Adrenal gland (tissue), 12 donors: ENCODE data around the gene HDAC4. TPM values are rescaled to one million over a fixed set of nuclear protein-coding genes. Genes with fewer than 3 reads are reported as not detected.
A peak's percentile ranks its signal among the peaks of the same experiment; 100 is the strongest.

Experiments
- DNase-seq, 7 donors: peaks; one replicate each; pipeline ENCODE4 v3.0.0-alpha.2; 2019 to 2020
- H3K27ac ChIP-seq, 5 donors: fragments of 200-600 bp; sonication (generic) in 4 of 5; 1 replicate in 3 of 5; 2 replicates in 2 of 5; pipeline versions ENCODE4 v1.5.1 to v1.8.0; 2016 to 2020; ENCODE audit warnings: mild to moderate bottlenecking in 1 of 5
- H3K27me3 ChIP-seq: fragments of 200-600 bp; 2 replicates; pipeline ENCODE4 v1.8.0; 2021
- H3K36me3 ChIP-seq, 2 donors: fragments of 200-600 bp; replicated peaks in 1 of 2; 1 replicate in 1 of 2; 2 replicates in 1 of 2; pipeline versions ENCODE4 v1.5.1 to v1.8.0; 2018 to 2022
- H3K4me1 ChIP-seq, 2 donors: fragments of 200-600 bp; replicated peaks in 1 of 2; 1 replicate in 1 of 2; 2 replicates in 1 of 2; pipeline versions ENCODE4 v1.5.1 to v1.8.0; 2018 to 2021
- H3K4me3 ChIP-seq, 4 donors: fragments of 200-600 bp; sonication (generic) in 3 of 4; one replicate each; pipeline ENCODE4 v1.5.1; 2016 to 2018
- H3K9me3 ChIP-seq, 3 donors: fragments of 200-600 bp; sonication (generic) in 1 of 3; replicated peaks in 1 of 3; 1 replicate in 2 of 3; 2 replicates in 1 of 3; pipeline versions ENCODE4 v1.5.1 to v1.8.0; 2016 to 2021
- POLR2A ChIP-seq, 2 donors: fragments of 450-650 bp; IDR thresholded peaks; one replicate each; pipeline ENCODE4 v1.6.1; 2017; ENCODE audit warnings: antibody characterized with exemption in 2 of 2, mild to moderate bottlenecking in 2 of 2, moderate library complexity in 1 of 2
- WGBS, 4 donors: extraction: QIAGEN DNeasy Blood & Tissue Kit in 2 of 4; methylation state at CpG; one replicate each; pipeline versions ENCODE4 v1.1.5 to v1.1.7; 2013 to 2017; 5-methylcytosine and 5-hydroxymethylcytosine counted together
- intact Hi-C, 2 donors: fragments of 100-400 bp; cut with DNase I; formaldehyde crosslinking; loops; one replicate each; pipeline versions ENCODE4 v1.14.1 to v1.15.0; 2022 to 2023
- polyA plus RNA-seq, 3 donors: library from polyadenylated mRNA; stranded (reverse); fragments of 200-250 nt in 2 of 3; fragments of 350-450 nt in 1 of 3; fragmentation: Illumina TruSeq in 1 of 3; extraction: RNeasy Lipid Tissue Mini Kit (QIAGEN cat#74804) in 1 of 3; gene quantifications; one replicate each; pipeline ENCODE4 v1.2.3, GENCODE V29; 2013 to 2014
- total RNA-seq, 9 donors: library from RNA; depleted of rRNA in 4 of 9; stranded (reverse); fragments of >200 nt in 4 of 9; fragments of 120-200 nt in 1 of 9; fragmentation: NEBNext Ultra II Directional in 1 of 9; extraction: Animal tissue kit (Norgen Biotek cat#: 25700) in 1 of 9; gene quantifications; one replicate each; pipeline versions ENCODE4 v1.1.0 to v1.2.4, GENCODE V29; 2013 to 2023
- TF ChIP-seq, protein P1 (sequence below), 6 experiments: fragments of 450-650 bp in 4 of 6; fragments of 200-600 bp in 2 of 6; sonication (generic) in 1 of 6; IDR thresholded peaks; 1 replicate in 5 of 6; 2 replicates in 1 of 6; pipeline versions ENCODE4 v1.5.1 to v1.8.0; 2016 to 2021; ENCODE audit warnings: antibody characterized with exemption in 6 of 6, mild to moderate bottlenecking in 2 of 6, moderate library complexity in 1 of 6
- donor health status: healthy with polysubstance abuse.
- donor health status: Bipolar disorder and iron deficiency.
- donor health status: DM: yes; HTN: yes; CAD: no.
- donor health status: DM: no; HTN: no; CAD: no.
- donor health status: DM: no; HTN: no; CAD: no.
- donor health status: DM: yes; HTN: yes; CAD: no.

Gene HDAC4
- total and polyA plus RNA-seq, 12 donors = 8.3 to 88.9 (median 28.7) TPM

DNA sequence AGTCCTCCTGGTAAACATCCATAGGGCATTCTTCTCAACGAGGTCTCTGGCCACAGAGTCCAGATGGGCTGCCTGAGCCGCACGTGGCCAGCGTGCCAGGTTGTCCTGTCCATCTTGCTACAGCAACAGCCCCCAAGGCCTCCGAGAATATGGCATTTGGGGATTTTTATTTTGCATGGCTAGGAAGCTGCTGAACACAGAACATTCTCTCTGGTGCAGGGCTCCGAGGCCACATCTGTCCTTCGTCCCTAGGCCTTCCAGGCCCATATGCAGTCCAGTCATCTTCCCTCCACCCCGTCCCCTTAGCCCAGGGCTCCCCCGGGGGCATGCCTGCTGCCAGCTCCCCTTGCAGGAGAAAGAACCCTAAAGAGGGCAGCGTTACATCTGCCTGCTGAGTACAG, 2.3 kb downstream of the HDAC4 start:
- Histone ChIP-seq H3K27me3 (no peaks in the 10 kb centered on the region), H3K36me3 (no peaks in the 10 kb centered on the region), H3K4me1 (peaks cover 28 to 70% of the 10 kb centered on the region in 2 donors), H3K4me3 (peak overlapping the region in 1 of 4 donors; percentile 73), H3K27ac (peak overlapping the region in 4 of 5 donors; percentile 54 to 97 (median 80)), H3K9me3 (no peaks in the 10 kb centered on the region)
- no peak for TF ChIP-seq POLR2A (IDR thresholded peaks at IDR 0.05)
- TF ChIP-seq, protein P1, sequence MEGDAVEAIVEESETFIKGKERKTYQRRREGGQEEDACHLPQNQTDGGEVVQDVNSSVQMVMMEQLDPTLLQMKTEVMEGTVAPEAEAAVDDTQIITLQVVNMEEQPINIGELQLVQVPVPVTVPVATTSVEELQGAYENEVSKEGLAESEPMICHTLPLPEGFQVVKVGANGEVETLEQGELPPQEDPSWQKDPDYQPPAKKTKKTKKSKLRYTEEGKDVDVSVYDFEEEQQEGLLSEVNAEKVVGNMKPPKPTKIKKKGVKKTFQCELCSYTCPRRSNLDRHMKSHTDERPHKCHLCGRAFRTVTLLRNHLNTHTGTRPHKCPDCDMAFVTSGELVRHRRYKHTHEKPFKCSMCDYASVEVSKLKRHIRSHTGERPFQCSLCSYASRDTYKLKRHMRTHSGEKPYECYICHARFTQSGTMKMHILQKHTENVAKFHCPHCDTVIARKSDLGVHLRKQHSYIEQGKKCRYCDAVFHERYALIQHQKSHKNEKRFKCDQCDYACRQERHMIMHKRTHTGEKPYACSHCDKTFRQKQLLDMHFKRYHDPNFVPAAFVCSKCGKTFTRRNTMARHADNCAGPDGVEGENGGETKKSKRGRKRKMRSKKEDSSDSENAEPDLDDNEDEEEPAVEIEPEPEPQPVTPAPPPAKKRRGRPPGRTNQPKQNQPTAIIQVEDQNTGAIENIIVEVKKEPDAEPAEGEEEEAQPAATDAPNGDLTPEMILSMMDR (IDR thresholded peaks at IDR 0.05) = no peak
- WGBS, 4 donors = 41 to 61% (median 47%) methylated on average over 10 of the region's 10 CpGs
- peak in 4 of 7 donors; percentile 34 to 58 (median 46) for DNase-seq
- intact Hi-C loops = loop anchor here (10.0 kb wide), 3 partner anchors 84 to 254 kb away; no protein-coding TSS in a partner anchor

DNA sequence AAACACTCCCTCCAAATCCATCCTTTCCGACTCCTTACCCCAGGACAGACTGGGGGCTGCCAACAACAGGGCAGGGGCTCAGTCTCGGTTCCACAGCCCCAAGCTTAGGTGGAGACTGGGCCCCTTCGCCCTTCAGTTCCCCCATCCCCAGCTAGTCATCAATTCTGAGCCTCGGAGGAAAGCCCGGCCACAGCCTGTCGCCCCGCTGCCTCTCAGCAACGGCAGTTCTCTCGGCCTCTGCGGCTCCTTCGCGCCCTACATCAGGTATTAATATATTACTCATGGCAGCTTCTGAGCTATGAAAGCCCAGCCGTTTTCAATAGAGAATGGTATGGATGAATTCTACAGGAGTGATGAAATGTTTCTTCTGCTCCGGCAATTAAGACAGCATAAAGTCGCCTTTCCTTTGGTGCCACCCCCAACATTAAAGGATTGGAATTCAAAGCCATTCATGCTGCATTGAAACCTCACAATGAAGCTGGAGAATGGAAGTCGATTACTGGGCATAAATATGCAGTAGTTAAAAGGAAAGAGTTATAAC, 2.8 kb downstream of the HDAC4 start:
- DNase-seq = peak in 4 of 7 donors; percentile 3 to 56 (median 28)
- intact Hi-C loops = loop anchor here (10.0 kb wide), 3 partner anchors 83 to 253 kb away; no protein-coding TSS in a partner anchor
- Histone ChIP-seq H3K9me3 (no peaks in the 10 kb centered on the region), H3K4me3 (no peak overlapping the region), H3K27me3 (no peaks in the 10 kb centered on the region), H3K27ac (peak overlapping the region in 2 of 5 donors; percentile 76 to 97), H3K4me1 (peaks cover 33 to 76% of the 10 kb centered on the region in 2 donors), H3K36me3 (no peaks in the 10 kb centered on the region)
- 78 to 84% (median 83%) methylated on average over 16 of the region's 16 CpGs for WGBS, 4 donors
- TF ChIP-seq, protein P1 (IDR thresholded peaks at IDR 0.05) = no peak
- no peak for TF ChIP-seq POLR2A (IDR thresholded peaks at IDR 0.05)

DNA sequence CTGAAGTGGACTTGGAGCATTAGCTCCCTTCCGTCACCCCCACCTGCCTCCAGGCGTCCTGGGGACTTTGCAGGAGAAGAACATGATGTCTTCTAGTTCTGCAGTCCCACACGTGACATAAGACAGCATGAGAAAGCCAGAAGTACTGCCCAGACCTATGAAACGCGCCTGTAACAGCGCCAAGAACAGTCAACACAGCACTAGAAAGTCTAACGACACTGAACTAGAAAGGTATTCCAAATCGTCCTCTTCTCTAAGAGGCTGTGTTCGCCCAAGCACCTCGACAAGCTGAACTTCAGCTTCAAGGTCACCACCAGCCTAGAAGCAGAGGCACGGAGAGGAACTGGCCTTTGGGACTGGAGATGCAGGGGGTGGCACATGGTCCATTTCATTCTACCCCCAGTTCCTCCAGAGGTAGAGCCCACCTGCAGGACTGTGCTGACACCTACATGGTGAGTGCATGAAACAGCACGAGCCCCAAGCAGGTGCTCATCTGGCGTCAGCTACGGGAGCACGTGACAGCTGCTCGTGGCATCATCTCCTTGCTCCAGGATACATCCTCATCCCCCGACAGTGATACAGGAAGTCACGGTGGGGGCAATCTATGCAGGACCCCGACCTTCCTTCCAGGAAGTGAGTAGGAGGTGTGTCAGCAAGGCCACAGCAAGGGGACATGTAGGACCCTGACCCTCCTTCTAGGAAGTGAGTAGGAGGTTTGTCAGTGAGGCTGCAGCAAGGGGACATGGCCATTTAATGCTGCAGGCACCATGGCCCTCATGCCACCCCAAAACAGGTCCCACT, 3.7 kb downstream of the HDAC4 start:
- Histone ChIP-seq H3K27me3 (no peaks in the 10 kb centered on the region), H3K4me3 (no peak overlapping the region), H3K9me3 (no peaks in the 10 kb centered on the region), H3K27ac (peak overlapping the region in 2 of 5 donors; percentile 14 to 76), H3K36me3 (no peaks in the 10 kb centered on the region), H3K4me1 (peaks cover 30 to 74% of the 10 kb centered on the region in 2 donors)
- DNase-seq = peak in 4 of 7 donors; percentile 35 to 88 (median 42)
- intact Hi-C loops = loop anchor here (10.0 kb wide), 3 partner anchors 82 to 252 kb away; no protein-coding TSS in a partner anchor
- TF ChIP-seq, protein P1 (IDR thresholded peaks at IDR 0.05) = peak in 1 of 6 experiments; percentile 18
- no peak for TF ChIP-seq POLR2A (IDR thresholded peaks at IDR 0.05)
- 51 to 68% (median 59%) methylated on average over 11 to 19 of the region's 19 CpGs for WGBS, 4 donors

DNA sequence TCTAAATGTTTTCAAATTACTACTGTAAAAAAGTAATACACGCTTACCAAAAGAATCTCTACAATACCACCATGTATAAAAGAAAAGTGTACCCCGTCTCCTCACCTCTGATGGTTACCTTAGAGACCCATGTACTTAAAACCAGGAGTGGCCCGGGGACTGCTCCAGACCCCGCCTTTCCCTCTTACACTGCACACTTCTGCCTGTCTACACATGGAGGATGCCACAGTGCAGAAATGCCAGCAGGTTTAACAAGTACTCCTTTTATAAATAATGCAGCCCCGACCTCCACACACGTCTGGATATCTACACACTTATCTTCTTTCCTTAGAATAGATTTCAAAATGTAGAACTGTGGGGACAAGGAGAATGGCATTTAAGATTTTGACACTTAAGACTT, 5.3 kb downstream of the HDAC4 start:
- intact Hi-C loops = loop anchor here (10.0 kb wide), 3 partner anchors 81 to 251 kb away; no protein-coding TSS in a partner anchor
- H3K27ac ChIP-seq = no peak overlapping the region
- H3K27me3 ChIP-seq = no peaks in the 10 kb centered on the region
- no peak overlapping the region for H3K4me3 ChIP-seq
- 75 to 81% (median 77%) methylated on average over 6 of the region's 6 CpGs for WGBS, 4 donors
- no peak for TF ChIP-seq POLR2A (IDR thresholded peaks at IDR 0.05)
- TF ChIP-seq, protein P1 (IDR thresholded peaks at IDR 0.05) = no peak
- H3K9me3 ChIP-seq = no peaks in the 10 kb centered on the region
- DNase-seq = peak in 3 of 7 donors; percentile 11 to 43 (median 14)
- peaks cover 31 to 87% of the 10 kb centered on the region in 2 donors for H3K4me1 ChIP-seq
- H3K36me3 ChIP-seq = no peaks in the 10 kb centered on the region
